ENCODE measurements around the gene ADARB1.

Gene ADARB1

GRCh38 chr21:45269861-45270260 is 195.5 kb downstream of the ADARB1 start:
- no peak for DNase-seq (ENCODE audit: low spot score)
- no peak for TF ChIP-seq CTCF (IDR thresholded peaks at IDR 0.05; ENCODE audit: extremely low read depth, missing control alignments)

- TF ChIP-seq CTCF (IDR thresholded peaks at IDR 0.05; ENCODE audit: extremely low read depth, missing control alignments) = peak; percentile 6
- no peak for DNase-seq (ENCODE audit: low spot score)
Measured at GRCh38 chr21:45270306-45270821, 196.0 kb downstream of the ADARB1 start.

Measured in GM20000 (cell line).